HG03045 (cell line): ENCODE data around the gene BBS4.

ENCODE experiments used
- ATAC-seq: cut with Tn5 transposase; IDR thresholded peaks from one replicate; pipeline ENCODE4 v1.9.1; 2021; ENCODE audit warnings: mild to moderate bottlenecking, moderate library complexity; ENCODE audit not compliant: unreplicated experiment

Gene BBS4

DNA sequence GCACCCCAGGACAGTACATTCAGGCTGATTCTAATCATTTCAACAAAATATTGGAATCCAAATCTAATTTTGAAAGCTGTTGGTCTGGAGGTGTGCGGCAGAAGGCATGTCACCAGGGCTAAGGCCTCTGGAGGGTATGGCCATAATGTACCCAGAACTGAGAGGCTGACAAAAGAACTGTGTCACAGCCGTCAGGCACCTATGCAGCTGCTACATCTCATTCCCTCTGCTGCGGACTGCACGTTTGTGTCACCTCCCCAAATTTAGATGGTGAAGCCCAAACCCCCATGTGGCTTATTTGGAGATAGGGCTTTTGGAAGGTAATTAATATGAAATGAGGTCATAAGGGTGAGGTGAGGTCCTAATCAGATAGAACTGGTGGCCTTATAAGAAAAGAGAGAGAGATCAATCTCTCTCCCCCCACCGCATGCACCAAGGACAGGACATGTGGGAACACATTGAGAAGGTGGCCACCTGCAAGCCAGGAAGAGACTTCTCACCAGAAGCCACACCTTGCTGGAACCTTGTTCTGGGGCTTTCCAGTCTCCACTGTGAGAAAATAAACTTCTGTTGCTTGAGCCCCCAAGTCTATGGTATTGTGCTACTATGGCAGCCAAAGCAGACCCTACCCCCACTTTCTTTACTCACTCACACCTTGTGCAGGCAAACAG lies 74.7 kb downstream of the BBS4 start:
- ATAC-seq: no peak

DNA sequence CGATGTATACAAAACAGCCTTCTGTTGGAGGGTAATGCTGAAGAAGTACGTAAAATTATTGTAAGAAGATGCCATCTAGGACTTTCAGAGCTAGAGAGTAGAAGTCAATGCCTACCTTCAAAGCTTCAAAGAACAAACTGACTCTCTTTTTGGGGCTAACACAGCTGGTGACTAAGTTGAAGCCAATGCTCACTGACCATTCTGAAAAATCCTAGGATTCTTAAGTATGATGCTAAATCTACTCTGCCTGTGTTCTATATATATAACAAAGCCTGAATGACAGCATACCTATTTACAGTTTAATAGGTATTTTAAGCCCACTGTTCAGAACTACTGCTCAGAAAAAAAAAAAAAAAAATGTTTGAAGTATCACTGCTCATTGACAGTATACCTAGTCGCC lies 78.6 kb downstream of the BBS4 start:
- no peak for ATAC-seq

- ATAC-seq: no peak
These were observed 80.0 kb downstream of the BBS4 start for GRCh38 chr15:72766025-72766424.

- ATAC-seq: no peak
These were observed 80.8 kb downstream of the BBS4 start for GRCh38 chr15:72766780-72767179.

DNA sequence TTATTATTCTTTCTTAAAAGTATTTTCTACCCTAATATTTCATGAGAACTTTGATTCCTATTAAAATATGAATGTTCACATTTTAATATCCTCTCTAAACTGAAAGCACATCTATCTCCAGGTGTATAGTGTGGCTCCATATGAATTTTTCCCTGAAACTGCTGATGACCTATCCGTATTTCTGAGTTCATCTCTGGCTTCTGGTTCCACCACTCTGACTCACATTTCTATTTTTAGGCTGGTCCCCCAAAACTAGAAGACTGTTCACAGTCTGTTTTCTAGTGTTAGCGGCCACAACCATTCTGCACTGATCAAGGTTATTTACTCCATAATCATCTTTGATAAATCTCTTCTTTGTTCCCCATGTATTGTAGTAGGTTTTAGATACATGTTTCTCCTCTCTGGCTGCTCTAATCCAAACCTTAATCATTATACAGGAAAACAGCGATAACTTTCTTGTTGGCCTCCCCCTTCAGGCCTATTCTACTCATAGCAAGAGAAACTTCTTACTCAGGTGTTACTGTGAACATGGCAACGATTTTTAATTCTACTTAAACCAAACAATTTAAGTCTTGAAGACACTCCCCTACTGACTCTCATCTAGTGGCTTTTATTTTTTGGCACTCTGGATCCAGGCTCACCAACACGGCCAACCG lies 84.8 kb downstream of the BBS4 start:
- no peak for ATAC-seq

GRCh38 chr15:72771329-72771725 lies 85.3 kb downstream of the BBS4 start:
- no peak for ATAC-seq

GRCh38 chr15:72774696-72775383 lies 88.8 kb downstream of the BBS4 start:
- no peak for ATAC-seq

DNA sequence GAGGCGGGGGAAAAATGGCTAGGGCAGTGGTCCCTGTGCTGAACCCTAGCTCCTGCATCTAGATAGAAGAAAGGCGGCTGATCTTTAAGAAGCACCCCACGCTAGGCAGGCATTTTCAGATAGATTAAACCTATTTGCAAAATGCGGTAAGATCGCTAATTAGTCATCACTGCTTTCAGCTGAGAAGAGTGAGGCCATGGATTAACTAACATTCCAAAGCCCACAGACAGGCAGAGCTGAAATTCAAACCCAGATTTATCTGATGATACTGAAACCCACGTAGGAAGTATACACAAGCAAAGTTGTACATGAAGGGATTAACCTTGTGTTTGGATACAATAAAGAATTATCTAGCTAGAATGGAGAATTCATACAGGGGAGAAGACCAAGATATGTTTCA lies 92.8 kb downstream of the BBS4 start:
- ATAC-seq: no peak

DNA sequence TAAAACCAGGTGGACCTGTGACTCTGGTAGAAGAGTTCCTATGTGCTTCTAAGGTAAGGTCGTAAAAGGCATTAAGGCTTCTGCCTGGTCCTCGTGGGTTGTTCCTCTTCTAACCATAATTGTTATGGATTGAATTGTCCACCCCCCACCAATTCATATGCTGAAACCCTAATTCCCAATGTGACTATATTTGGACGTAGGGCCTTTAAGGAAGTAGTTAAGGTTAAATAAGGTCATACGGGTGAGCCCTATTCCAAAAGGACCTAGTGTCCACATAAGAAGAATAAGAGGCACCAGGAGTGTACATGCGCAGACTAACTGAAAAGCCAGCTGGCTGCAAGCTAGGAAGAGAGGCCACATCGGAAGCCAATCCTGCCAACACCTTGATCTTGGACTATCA lies 95.6 kb downstream of the BBS4 start:
- ATAC-seq: no peak

- ATAC-seq: no peak
These were observed 96.4 kb downstream of the BBS4 start for GRCh38 chr15:72782274-72783003.

GRCh38 chr15:72783004-72783639 lies 97.1 kb downstream of the BBS4 start:
- peak; percentile 36 for ATAC-seq

- peak; percentile 85 for ATAC-seq
These were observed 97.8 kb downstream of the BBS4 start, which contains the start of gene ADPGK for GRCh38 chr15:72783640-72784455. ADPGK (minus strand) TSS chr15:72783758; CDS start chr15:72783691, 67 bp downstream.

DNA sequence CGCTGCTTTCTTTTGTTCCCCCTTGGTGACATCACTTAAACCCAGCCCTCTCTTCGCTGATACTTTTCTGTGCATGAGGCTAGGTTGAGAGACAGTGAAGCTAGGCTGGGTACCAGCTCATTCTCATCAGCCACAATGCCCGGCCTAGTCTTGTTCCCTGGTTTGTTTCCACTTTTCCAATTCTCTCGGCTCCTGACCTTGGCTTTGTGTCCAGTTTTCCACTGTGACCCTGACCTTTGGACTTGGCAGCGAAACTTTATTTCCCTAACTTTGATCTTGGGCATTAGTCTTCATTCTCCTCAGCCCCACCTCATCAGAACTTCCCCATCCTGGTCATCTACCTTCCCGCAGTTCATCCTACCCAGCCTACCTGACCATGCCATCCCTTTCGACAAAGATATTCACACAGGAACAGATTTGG lies 98.5 kb downstream of the BBS4 start:
- ATAC-seq: no peak

DNA sequence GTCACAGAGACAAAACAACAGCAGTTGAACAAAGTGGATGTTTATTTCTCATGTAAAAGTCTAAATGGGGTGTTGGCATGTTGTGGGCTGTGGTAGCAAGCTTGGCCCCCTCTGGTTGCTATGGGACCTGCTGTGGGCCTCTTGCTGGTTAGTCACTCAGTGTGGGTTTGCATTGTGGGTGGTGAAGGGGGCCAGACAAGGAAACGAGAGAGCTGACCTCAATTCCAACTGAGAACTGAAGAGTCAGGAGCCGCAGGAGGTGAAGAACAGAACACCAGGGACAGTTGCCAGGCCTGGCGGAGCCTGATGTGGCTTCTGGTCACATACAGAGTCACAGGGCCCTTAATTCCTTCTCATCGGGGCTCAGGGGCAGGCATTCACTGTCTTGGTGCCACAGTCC lies 99.4 kb downstream of the BBS4 start:
- ATAC-seq: no peak

DNA sequence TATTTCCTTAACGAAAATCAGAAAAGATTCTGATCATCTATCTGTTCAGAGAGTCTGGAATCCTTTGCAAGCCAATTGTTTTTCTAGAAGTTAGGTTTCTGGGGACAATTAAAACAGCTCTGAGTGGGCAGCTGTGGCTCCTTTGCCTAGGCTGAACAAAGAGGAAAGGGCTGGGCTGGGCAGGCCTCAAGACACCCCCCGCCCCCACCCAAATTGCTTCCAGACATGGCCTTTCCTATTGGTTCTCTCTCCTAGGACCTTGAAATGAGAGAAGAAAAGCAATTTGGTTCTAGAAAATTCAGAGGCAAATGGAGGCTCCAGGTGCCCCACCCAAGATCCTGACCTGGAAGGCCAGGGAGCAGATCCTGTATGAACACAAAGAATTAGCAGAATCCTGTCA lies 99.8 kb downstream of the BBS4 start:
- ATAC-seq: no peak

DNA sequence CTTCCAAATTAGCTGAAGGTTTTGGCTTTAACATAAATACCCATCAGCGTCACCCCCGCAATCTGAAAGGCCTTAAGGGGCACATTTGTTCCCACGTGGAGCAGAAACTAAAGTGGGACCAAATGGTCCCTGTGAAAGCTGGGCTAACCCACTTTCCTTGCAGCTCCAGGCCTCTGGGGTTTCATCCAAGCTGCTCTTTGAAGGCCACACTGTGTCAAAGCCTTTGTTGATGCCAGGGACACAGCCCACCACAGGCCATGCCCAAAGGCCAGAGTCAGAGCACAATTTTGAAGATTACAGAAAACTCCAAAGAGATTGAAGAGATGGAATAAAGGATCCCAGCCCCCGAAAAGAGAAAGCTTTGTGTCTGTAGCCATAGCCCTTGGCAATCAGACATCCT lies 100.2 kb downstream of the BBS4 start:
- no peak for ATAC-seq

DNA sequence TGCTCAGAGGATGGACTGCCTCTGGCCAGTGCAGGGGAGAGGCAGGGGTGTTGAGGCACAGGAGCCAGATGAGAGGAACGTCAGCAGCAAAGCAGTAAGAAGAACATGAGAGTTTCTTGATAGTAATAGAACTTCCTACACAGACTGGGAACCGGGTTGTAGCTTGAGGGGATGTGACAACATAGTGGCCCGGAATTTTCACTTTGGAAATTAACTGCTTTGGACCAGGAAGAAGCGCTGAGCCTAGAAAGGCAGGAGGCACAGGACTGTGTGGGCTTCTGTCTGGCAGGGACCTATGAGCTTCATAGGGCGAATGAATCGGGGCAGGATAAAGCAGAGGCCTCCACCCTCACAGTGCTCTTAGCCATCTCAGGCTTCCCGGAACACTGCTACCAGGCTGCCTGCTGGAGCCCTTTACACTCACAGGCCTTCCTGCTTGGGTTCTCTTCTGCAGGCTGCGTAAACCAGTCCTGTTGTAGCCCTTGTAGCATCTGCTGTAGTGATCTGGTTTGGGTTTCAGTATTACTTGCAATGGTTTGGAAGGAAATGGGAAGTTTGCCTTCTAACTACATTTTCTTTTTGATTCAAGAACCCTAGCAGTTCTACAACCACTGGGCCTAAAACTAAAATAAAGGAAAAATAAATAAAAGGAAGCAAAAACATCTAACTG lies 100.8 kb downstream of the BBS4 start:
- no peak for ATAC-seq

DNA sequence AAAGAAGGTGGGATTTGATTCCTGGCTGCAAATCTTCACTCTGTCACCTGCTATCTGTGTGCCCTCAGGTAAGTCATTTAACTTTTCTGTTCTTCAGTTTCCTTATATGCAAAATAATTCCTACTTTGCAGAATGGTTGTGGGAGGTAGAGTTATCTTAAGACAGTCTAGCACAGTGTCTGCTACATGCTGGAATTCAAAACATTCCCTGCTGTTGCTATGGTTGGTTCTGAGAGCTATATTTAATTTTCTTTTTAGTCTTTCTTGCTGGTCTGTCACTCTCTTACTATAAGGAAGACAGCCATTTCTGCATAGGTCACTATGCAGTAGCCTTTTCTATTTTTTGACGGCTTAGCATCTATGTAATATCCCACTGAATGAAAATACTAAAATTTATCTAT lies 101.5 kb downstream of the BBS4 start:
- ATAC-seq: no peak
